GM18858 (cell line): ENCODE measurements around the gene ABCB1.

Experiments
- ATAC-seq: cut with Tn5 transposase; IDR thresholded peaks from one replicate; pipeline ENCODE4 v1.9.1; 2021; ENCODE audit not compliant: unreplicated experiment

The ABCB1 gene

DNA sequence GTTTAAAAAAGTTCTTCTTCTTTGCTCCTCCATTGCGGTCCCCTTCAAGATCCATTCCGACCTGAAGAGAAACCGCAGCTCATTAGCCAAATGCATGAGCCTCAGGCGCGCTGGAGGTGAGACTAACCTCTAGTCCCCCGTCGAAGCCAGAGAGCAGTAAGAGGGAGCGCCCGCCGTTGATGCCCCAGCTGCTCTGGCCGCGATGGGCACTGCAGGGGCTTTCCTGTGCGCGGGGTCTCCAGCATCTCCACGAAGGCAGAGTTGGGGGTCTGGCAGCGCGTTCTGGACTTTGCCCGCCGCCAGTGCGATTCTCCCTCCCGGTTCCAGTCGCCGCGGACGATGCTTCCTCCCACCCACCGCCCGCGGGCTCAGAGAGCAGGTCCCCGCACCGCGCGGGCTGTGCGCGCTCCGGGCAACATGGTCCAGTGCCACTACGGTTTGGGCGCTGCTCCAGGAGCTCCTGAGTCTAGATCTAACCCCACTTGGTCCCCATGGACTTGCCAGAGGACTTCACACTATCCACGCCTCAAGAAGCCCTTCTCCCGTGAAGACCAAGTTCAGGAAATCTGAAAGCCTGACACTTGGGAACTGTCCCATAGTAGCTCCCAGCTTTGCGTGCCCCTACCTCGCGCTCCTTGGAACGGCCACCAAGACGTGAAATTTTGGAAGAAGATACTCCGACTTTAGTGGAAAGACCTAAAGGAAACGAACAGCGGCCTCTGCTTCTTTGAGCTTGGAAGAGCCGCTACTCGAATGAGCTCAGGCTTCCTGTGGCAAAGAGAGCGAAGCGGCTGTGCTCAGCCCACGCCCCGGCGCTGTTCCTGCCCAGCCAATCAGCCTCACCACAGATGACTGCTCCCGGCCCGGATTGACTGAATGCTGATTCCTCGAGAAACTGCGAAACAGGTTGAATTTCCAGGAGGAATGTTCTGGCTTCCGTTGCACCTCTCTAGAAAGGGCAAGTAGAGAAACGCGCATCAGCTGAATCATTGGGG lies at the start of gene ABCB1:
Gene ABCB1, minus strand, starts transcription at position 755 of the 995 bp plus-strand sequence. Its CDS starts 700 bp downstream, at position 55.
- peak; percentile 31 for ATAC-seq

DNA sequence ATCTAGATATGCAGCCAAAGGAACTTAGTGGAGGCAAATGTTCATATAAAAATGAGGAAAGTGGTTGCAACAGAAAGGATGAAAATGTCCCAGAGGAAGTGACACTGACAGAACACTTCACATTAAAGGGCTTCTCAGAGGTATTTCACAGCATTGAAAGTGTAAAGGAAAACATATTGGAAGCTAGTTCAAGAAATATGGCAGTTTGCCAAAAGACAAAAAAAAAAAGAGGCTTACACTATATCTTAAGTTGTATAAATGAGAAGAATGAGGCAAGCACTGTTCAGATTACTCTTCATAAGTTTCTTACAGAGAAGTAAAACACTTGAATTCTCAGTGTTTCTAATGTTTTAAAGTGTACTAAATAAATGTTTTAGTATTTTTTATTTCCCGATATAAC lies 47.6 kb upstream of the ABCB1 start:
- ATAC-seq = no peak

DNA sequence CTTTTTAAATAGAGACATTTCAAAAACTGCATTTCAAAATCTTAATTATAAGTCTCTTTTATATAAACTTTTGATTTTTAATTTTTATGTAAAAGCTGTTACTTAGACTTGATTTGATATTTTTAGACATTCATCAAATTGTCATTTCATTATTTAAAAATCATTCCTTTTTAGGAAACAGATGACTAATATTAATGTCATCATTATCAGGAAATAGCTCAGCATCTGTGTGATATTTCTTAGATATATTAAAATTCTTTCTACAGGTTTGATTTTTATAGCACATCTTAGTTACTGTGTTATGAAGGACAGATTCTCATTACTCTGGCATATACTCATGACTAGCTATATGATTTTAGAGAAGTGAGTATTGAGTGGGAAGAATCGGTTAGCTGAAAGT lies 44.8 kb upstream of the ABCB1 start:
- ATAC-seq = no peak

DNA sequence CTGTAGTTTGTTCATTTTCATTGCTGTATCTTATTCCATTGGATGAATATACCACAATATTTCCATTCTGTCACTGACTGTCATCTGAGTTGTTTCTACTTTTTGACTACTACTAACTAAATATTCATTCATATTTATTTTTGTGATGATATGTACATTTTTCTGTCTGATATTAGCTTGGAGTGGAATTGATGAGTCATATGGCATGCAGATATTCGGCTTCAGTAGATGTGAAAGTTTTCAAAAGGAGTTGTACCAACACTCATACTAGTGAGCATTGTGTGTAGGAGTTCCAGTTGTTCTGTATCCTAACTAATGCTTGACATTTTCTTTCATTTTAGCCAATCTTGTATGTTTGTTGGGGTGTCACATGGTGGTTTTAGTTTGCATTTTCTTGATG lies 35.2 kb upstream of the ABCB1 start:
- no peak for ATAC-seq

DNA sequence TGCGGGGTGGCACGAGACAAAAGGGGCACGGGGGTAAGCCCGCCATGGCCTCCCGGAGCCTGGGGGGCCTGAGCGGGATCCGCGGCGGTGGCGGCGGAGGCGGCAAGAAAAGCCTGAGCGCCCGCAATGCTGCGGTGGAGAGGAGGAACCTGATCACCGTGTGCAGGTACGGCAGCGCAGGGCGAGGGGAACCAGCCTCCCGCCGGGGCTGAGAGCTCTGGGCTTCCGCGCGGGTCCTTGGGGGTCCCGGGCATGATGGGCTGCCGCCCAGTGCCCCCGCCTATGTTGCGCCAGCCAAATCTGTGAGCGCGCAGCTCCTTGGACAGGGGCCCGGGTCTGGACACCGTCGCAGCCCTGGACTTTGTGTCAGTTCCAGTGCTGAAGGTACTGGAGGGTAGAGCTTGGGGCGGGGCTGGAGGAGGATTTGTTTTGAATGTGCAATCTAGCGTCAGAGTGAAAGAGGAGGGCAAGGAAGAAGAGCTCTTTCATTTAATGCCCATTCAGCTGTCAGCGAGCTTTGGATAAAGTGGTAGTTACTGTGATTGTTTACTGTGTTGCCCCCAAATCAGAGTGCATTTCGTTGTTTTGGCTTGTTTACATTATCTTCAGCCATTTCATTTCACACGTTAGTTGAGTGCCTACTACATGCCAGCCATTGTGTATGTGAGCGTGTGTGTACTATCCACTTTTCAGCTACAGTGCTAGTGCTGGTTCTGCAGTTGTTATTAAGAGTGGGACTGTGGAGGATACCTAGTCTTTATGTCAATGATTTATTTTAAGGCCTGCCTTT lies 28.3 kb upstream of the ABCB1 start:
- ATAC-seq = no peak

DNA sequence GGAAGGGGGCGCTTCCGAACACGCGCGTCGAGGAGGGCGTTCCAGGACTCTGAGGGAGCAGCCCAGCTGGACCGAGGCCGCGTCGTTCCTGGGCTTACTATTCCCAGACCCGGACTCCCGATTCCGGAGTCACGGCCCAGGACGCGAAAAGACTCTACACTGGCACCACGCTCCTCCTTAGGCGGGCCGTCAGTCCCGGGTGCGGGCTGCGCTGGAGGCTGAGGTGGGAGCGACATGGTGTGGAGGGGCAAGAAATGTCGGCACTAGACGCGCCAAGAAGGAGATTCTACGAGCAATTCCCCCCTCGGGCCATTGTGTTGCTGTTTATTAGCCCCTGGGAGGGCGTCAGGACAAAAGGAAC lies 26.9 kb upstream of the ABCB1 start:
- peak; percentile 11 for ATAC-seq

DNA sequence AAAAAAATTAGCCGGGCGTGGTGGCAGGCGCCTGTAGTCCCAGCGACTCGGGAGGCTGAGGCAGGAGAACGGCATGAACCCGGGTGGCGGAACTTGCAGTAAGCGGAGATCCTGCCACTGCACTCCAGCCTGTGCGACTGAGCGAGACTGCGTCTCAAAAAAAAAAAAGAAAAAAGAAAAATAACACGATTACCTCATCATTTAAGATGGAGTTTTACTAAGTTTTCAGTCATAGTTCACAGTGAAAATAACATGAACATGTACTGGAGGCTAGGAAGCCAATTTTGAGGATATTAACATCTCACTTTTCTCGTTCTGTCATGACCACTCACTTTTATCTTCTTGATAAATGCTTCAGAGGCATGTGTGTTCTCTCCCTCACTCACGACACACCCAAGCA lies 24.4 kb upstream of the ABCB1 start:
- ATAC-seq = no peak

DNA sequence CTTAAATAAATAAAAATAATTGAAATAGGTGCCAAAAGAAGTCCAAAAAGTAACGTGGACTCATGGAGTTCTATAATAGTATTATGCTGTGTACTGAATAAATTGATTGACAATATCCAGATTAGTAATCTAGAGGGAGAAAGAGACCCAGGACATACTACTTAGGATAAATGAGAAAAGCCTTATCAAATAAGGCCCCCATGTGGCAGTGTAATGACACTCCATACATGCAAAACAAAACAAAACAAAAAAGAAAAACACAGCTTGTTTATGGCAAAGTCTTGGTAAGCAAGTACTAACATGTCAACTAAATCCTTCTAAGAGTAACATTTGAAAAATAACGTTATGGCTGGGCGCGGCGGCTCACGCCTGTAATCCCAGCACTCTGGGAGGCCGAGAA lies 23.9 kb upstream of the ABCB1 start:
- no peak for ATAC-seq

DNA sequence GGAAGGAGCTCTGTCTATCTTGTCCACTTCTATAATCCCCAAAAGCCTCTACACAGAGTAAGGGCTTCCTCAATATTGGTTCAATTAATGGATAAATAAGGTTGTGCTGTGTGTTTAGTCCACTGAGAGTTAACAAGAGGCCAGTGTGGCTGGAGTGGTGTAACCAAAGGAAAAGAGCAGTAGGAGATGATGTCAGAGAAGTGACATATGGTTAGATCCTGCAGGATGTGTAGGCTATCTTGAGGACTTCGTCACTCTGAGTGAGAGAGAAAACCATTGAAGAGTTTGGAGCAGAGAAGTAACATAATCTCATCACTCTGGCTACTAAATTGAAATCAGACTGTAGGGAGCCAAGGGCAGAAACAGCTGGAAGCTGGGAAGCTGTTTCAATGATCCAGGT lies 14.5 kb upstream of the ABCB1 start:
- no peak for ATAC-seq

DNA sequence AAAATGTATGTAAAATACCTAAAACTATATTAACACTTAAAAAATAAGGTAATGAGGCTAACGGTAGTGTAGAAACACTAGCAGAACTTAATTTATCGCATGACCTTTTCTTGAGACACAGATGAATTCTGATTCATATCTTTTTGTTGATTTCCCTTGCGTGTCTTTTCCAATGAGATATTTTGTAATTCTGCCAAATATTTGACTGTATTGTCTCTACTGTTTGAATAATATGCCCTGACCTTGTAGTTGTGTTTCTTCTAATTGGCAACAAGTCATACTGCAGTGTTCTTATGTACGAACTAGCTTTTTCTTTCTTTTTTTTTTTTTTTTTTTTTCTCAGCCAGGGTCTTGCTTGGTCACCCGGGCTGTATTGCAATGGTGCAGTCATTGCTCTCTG lies 9.2 kb upstream of the ABCB1 start:
- ATAC-seq = no peak

DNA sequence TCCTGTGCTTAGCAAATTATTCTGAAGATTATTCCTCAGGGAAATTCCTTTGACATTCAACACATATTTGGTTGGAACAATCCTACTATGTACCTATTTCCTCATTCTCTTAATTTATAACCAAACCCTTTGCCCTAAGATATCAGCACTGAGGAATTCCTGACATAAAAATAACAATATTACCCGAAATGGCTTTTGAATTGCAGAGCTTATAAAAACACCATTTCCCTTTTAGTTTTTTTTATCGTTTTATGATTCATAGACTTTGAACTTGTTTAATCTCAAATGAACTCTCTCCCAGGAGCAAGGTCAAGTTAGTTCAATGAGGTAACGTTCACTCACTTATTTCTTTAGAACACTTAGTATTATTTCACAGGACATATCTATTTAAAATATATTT lies 7.7 kb upstream of the ABCB1 start:
- ATAC-seq = no peak

DNA sequence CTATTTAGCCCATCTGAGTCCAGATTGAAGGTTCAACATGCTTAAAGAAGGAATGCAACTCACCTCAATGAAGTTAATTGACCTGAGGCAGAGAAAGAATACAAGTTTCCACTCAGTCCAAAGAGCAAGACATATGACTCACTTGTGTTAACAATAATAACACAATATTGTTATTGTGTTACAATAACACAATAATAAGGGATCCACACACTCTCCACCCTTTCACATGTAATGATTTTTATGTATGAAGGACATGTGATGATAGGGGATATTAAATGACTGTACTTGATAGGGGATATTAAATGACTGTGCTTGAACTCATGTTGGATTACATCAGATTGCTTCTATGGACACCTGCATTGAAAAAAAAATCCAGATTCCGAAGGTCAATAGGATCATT lies 3.6 kb upstream of the ABCB1 start:
- ATAC-seq = no peak

DNA sequence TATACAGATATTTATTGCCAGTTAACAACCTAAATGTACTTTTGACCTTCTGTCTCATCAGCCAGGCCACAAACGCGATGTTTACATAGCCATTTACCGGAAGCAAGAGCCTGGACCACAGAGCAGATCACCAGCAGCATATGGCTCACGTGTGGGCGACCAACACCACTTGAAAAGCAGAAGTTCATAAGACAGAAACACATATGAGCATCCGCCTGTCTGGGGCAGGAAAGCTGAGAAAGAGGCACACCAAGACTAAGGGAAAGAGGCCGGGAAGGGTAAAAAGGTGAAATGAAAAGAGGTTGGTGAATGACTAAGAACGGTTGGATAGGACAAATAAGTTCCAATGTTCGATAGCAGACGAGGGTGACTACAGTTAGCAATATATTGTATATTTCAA lies 1.3 kb downstream of the ABCB1 start:
- ATAC-seq = peak; percentile 96

DNA sequence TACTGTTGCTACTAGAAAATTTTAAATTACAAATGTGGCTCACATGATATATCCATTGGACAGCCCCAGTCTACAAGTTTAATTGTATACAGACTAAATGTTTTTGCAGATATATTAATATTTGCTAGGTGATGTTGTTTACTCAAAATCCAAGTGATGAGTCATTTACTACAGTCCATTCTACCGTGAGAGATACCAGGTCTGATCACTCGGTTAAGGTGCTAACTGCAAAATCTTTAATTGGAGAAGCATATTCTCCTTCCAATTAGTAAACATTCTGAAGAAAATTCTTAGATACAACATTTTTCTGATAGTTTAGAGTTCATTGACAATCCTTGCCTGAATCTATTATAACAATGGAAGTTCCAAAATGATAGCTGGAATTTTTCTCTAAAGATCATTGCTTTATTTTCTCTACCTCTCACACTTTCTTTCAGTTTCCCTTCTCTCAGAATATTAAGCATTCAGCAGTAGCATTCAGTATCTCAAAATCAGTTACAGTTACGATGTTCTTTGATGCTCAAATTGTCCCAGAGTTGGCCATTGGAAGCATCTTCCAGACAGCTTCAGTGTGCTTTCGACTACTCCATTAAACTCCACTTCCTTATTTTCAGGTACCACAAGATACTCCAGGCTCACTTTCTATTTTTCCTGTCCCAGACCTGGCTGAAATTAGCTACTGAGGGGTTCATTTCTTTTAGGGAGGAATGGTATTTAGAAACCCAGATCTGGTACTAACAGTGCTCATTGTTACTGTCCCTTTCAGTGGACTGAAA lies 2.3 kb downstream of the ABCB1 start:
- ATAC-seq = no peak

DNA sequence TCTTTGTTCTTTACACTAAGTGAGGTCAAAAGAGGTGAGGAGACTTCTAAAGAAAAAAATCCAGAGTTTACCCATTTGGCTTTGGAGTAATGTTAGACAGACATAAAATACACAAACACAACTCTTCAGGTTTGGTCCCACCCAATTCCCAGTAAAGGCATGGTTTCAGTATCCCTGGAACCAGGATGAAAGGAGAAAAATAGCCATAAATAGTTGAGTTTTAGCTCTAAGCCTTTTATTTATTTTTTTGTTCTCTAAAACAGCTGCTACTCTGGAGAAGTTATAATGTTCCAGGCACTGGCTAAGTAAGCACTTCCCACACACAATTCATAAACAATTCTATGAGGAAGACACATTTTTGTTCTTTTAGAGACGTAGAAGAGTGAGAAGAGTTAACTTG lies 4.0 kb downstream of the ABCB1 start:
- no peak for ATAC-seq

DNA sequence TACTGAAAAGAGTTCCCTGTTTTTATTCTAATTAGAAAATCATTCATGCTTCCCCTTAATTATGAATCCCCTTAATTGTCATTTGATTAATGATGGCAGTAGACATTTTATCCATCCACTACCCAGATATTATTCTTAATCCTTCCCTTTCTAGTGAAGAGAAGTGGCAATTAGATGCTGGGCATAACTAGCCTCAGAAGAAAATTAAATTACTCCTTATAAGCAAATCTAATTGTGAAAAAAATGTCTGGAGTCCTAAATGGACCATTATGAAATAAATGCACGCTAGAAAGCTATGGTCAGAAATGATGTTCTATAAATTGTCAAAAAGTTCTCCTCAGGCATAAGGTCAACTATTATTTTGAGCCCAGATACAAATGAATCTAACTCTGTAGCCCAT lies 4.5 kb downstream of the ABCB1 start:
- ATAC-seq = no peak

DNA sequence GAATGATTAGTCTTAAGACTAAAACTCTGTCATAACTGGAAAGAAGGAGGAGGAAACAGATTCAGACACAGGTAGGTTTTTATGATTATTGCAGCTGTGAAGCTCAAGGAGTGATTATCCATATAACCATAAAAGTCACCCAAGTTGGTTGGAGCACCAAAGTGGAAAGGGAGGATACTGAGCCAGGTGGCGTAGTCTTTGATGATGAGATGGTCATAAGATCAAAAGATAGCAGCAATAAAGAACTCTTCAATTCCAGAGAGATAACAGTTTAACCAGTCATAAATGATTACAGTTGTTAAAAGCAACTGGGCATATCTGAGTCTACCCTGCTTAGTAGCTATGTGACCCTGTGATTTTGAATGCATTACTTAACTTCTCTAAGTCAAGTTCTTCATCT lies 8.4 kb downstream of the ABCB1 start:
- ATAC-seq = no peak

DNA sequence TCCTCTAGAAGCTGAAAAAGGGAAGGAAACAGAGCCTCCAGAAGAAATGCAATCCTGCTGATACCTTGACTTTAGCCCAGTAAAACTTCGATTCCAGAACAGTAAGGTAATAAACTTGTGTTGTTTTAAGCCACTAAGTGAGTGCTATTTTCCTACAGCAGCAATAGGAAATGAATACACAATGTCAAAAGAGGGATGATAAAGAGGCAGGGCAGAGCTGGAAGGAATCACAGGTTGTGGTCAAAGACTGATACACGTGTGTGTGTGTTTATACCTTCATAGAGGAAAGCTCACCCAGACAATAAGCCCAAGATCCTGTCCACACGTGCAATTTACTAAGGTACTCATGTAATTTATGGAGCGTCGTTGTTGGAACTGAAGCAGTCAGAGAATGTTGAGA lies 9.5 kb downstream of the ABCB1 start:
- no peak for ATAC-seq

DNA sequence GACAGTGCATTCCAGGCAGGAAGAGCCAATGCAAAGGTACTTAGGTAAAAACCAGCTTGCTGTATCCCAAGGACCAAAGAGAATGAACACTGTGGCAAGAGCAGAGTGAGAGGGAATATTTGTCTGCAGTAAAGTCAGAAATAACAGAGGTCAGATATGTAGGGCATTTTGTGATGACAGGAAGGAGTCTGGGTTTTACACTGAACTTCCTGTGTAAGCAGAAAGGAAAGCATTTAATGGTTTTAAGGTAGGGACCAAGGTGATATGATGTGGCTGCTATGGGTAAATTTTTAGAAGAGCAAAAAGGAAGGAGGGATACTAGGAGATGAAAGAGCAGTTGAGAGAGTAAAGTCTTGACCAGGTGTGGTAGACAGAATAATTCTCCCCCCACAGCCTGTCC lies 10.1 kb downstream of the ABCB1 start:
- no peak for ATAC-seq

DNA sequence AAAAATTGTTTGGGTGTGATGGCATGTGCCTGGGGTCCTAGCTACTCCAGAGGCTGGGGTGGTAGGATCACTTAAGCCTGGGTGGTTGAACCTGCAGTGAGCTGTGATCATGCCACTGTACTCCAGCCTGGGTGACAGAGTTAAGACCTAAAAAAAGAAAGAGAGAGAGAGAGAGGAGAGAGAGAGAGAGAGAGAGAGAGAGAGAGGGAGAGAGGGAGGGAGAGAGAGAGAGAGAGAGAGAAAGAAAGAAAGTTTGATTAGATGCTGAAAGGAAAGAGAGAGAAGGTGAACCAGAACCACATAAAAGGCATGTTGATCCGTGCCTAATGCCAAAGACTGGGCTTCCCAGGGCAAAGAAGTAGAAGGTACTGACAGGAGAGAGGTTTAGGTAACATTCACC lies 11.1 kb downstream of the ABCB1 start:
- no peak for ATAC-seq

DNA sequence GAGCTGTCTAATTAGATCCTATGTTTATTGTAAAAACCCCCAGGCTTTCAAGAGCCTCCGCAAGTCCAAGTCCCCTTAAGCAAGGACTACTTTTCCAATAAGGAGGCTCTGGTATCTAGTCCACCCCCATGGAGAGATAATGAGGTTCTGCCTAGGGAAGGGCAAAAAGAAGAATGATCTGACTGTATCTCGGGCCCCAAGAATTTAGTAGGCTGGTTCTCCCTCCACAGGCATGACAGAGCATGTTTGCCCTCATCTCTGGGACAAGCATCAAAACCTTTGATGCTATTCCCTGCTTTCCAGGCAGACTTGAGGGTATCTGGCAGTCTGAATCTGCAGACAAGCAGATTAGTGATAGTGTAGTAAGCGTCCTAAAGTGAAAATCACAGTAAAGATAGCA lies 19.0 kb downstream of the ABCB1 start:
- ATAC-seq = no peak
